Mesenchymal stem cell (in vitro differentiated cells and primary cell): Measurements from ENCODE around the gene SLC47A1.

Experiments used
- DNase-seq: peaks from one replicate; pipeline ENCODE4 v3.0.0-alpha.2; 2013
- H2AFZ ChIP-seq: one replicate; pipeline ENCODE4 v1.6.1; 2013; ENCODE audit warnings: low read depth, mild to moderate bottlenecking, control low read depth, inconsistent platforms, low read length, moderate library complexity
- H2AK5ac ChIP-seq: 2 replicates; pipeline ENCODE4 v1.6.1; 2013; ENCODE audit warnings: low read length, moderate library complexity, mild to moderate bottlenecking, inconsistent platforms; ENCODE audit not compliant: severe bottlenecking
- H2BK120ac ChIP-seq: one replicate; pipeline ENCODE4 v1.6.1; 2013; ENCODE audit warnings: low read depth, mild to moderate bottlenecking, inconsistent platforms, low read length, moderate library complexity
- H2BK12ac ChIP-seq, 2 experiments: one replicate each; pipeline ENCODE4 v1.6.1; 2013; ENCODE audit warnings: inconsistent platforms in 2 of 2, low read length in 2 of 2, mild to moderate bottlenecking in 2 of 2, moderate library complexity in 2 of 2, control low read depth in 1 of 2
- H2BK15ac ChIP-seq: one replicate; pipeline ENCODE4 v1.6.1; 2013; ENCODE audit warnings: mild to moderate bottlenecking, low read depth, inconsistent platforms; ENCODE audit not compliant: poor library complexity, severe bottlenecking
- H2BK5ac ChIP-seq: 2 replicates; pipeline ENCODE4 v1.6.1; 2013; ENCODE audit warnings: low read depth, mild to moderate bottlenecking, low read length, control low read depth, inconsistent platforms; ENCODE audit not compliant: poor library complexity, severe bottlenecking
- H3K14ac ChIP-seq, 2 experiments: one replicate each; pipeline ENCODE4 v1.6.1; 2013; ENCODE audit warnings: inconsistent platforms in 2 of 2, low read length in 2 of 2, control low read depth in 1 of 2, mild to moderate bottlenecking in 1 of 2, moderate library complexity in 1 of 2
- H3K18ac ChIP-seq, 2 experiments: one replicate each; pipeline ENCODE4 v1.6.1; 2013; ENCODE audit warnings: inconsistent platforms in 2 of 2, low read length in 2 of 2, control low read depth in 1 of 2, low read depth in 1 of 2, mild to moderate bottlenecking in 1 of 2
- H3K23ac ChIP-seq, 2 experiments: one replicate each; pipeline ENCODE4 v1.6.1; 2013; ENCODE audit warnings: inconsistent platforms in 2 of 2, low read length in 2 of 2, mild to moderate bottlenecking in 2 of 2, moderate library complexity in 2 of 2, control low read depth in 1 of 2
- H3K27ac ChIP-seq: 2 replicates; pipeline ENCODE4 v1.5.1; 2013; ENCODE audit warnings: mild to moderate bottlenecking, moderate library complexity, low read length, control low read depth, inconsistent platforms; ENCODE audit not compliant: poor library complexity, severe bottlenecking
- H3K27me3 ChIP-seq, 2 experiments: 2 replicates each; pipeline versions ENCODE4 v1.6.1 to v1.7.0; 2013; ENCODE audit warnings: low read length in 2 of 2, mild to moderate bottlenecking in 2 of 2, moderate library complexity in 2 of 2, control low read depth in 1 of 2, inconsistent platforms in 1 of 2; ENCODE audit not compliant: control insufficient read depth in 1 of 2, insufficient read depth in 1 of 2
- H3K36me3 ChIP-seq, 2 experiments: 2 replicates each; pipeline versions ENCODE4 v1.6.1 to v1.7.0; 2013; ENCODE audit warnings: low read length in 2 of 2, control low read depth in 1 of 2, inconsistent platforms in 1 of 2, low read depth in 1 of 2, mild to moderate bottlenecking in 1 of 2; ENCODE audit not compliant: insufficient read depth in 2 of 2, control insufficient read depth in 1 of 2
- H3K4ac ChIP-seq, 2 experiments: one replicate each; pipeline ENCODE4 v1.6.1; 2013; ENCODE audit warnings: inconsistent platforms in 2 of 2, low read length in 2 of 2, mild to moderate bottlenecking in 2 of 2, moderate library complexity in 2 of 2, control low read depth in 1 of 2, low read depth in 1 of 2
- H3K4me1 ChIP-seq: 2 replicates; pipeline ENCODE4 v1.6.1; 2013; ENCODE audit warnings: low read depth, low read length, control low read depth; ENCODE audit not compliant: control insufficient read depth, insufficient read depth
- H3K4me2 ChIP-seq: 2 replicates; pipeline ENCODE4 v1.6.1; 2013; ENCODE audit warnings: low read length, mild to moderate bottlenecking, inconsistent platforms; ENCODE audit not compliant: poor library complexity, severe bottlenecking
- H3K4me3 ChIP-seq, 2 experiments: 2 replicates each; pipeline versions ENCODE4 v1.5.1 to v1.7.0; 2013; ENCODE audit warnings: low read length in 2 of 2, mild to moderate bottlenecking in 2 of 2, control low read depth in 1 of 2, low read depth in 1 of 2; ENCODE audit not compliant: insufficient read depth in 1 of 2
- H3K79me1 ChIP-seq: replicated peaks from 2 replicates; pipeline ENCODE4 v1.6.1; 2013; ENCODE audit warnings: mild to moderate bottlenecking, control low read depth, low read length, inconsistent platforms; ENCODE audit not compliant: poor library complexity, severe bottlenecking
- H3K9ac ChIP-seq: 2 replicates; pipeline ENCODE4 v1.7.0; 2013; ENCODE audit warnings: mild to moderate bottlenecking, low read length, moderate library complexity
- H3K9me3 ChIP-seq: 2 replicates; pipeline ENCODE4 v1.7.0; 2013; ENCODE audit warnings: mild to moderate bottlenecking, low read length; ENCODE audit not compliant: control insufficient read depth
- H4K8ac ChIP-seq: one replicate; pipeline ENCODE4 v1.6.1; 2013; ENCODE audit warnings: inconsistent platforms, mild to moderate bottlenecking, low read length, moderate library complexity
- H4K91ac ChIP-seq: one replicate; pipeline ENCODE4 v1.6.1; 2013; ENCODE audit warnings: mild to moderate bottlenecking, low read length, inconsistent platforms
- WGBS: methylation state at CpG from one replicate; pipeline ENCODE4 v1.1.7; 2013; ENCODE audit warnings: mixed read lengths; 5-methylcytosine and 5-hydroxymethylcytosine counted together

The SLC47A1 gene

DNA sequence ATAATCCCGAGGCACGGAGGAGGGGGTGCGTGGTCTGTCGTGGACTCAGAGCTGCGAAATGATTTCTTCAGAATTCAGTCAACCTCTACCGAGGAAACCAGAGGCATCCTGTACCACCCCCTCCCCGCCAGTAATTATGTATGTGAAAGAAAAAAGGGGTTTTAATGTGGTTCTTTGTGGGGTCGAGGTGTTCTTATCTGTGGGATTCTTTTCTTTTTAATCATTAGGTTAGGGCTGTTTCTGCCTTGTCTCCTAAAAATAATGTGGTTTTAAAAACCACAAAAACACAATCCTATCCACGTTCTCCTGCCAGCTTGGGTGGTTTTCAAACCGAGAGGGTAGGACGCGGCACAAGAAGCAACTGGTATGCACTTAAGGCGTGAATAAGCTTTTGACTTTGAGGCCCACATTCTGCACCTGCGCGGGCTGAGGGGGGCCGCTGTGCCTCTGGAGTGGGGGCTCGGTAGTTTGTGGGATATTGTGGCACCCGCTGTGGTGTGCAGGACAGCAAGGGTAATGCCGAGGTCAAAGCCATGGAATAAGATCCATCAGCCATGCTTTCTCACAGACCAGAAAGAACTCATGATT lies 1.0 kb downstream of the SLC47A1 start:
- peaks cover 29 to 68% of the 10 kb centered on the region in 2 experiments for H3K27me3 ChIP-seq
- peak overlapping the region; percentile 53 for H3K9ac ChIP-seq
- H3K4me2 ChIP-seq: peak overlapping the region; percentile 66
- H2AK5ac ChIP-seq: no peak overlapping the region
- 60% methylated on average over 13 of the region's 19 CpGs for WGBS
- H3K36me3 ChIP-seq: no peaks in the 10 kb centered on the region
- H4K8ac ChIP-seq: no peak overlapping the region
- H3K9me3 ChIP-seq: no peaks in the 10 kb centered on the region
- H2BK12ac ChIP-seq: no peak overlapping the region
- no peak overlapping the region for H2BK5ac ChIP-seq
- no peak overlapping the region for H2BK120ac ChIP-seq
- no peaks in the 10 kb centered on the region for H3K79me1 ChIP-seq
- no peak overlapping the region for H3K14ac ChIP-seq
- no peak overlapping the region for H3K18ac ChIP-seq
- H3K4me3 ChIP-seq: peak overlapping the region in 1 of 2 experiments; percentile 76
- H4K91ac ChIP-seq: no peak overlapping the region
- H3K4ac ChIP-seq: no peak overlapping the region
- DNase-seq: no peak
- H2BK15ac ChIP-seq: no peak overlapping the region
- H3K27ac ChIP-seq: no peak overlapping the region
- H3K23ac ChIP-seq: no peak overlapping the region
- H2AFZ ChIP-seq: no peak overlapping the region
- H3K4me1 ChIP-seq: peaks cover 15% of the 10 kb centered on the region

DNA sequence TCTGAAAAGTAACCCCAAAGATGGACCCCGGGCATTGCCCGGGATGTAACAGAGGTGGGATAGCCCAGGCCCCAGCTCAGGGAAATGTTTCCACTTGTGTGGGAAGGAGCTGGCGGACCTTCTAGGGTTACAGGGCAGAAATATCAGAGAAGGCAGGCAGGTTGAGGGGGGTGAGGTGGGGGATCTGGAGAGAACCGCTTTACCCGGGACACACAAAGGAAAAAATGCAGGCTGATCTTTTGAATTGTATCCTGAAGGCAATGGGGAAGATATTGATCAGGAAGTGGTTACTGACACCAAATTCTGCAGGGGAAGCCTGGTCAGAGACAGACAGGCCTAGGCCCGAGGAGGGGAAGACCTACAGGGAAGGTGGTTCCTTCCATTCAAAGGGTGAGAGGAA lies 3.5 kb downstream of the SLC47A1 start:
- H3K27ac ChIP-seq: no peak overlapping the region
- H2AFZ ChIP-seq: no peak overlapping the region
- no peak overlapping the region for H3K14ac ChIP-seq
- no peak overlapping the region for H3K4ac ChIP-seq
- H2BK120ac ChIP-seq: no peak overlapping the region
- H3K27me3 ChIP-seq: peaks cover 29 to 76% of the 10 kb centered on the region in 2 experiments
- H3K9ac ChIP-seq: no peak overlapping the region
- H3K18ac ChIP-seq: no peak overlapping the region
- no peak overlapping the region for H2AK5ac ChIP-seq
- H4K8ac ChIP-seq: no peak overlapping the region
- no peak overlapping the region for H2BK5ac ChIP-seq
- 77% methylated on average over 6 of the region's 6 CpGs for WGBS
- H4K91ac ChIP-seq: no peak overlapping the region
- no peak overlapping the region for H2BK15ac ChIP-seq
- no peaks in the 10 kb centered on the region for H3K36me3 ChIP-seq
- H3K4me3 ChIP-seq: no peak overlapping the region
- no peak for DNase-seq
- H3K23ac ChIP-seq: no peak overlapping the region
- peaks cover 15% of the 10 kb centered on the region for H3K4me1 ChIP-seq
- H3K79me1 ChIP-seq: no peaks in the 10 kb centered on the region
- no peak overlapping the region for H2BK12ac ChIP-seq
- H3K4me2 ChIP-seq: no peak overlapping the region
- H3K9me3 ChIP-seq: no peaks in the 10 kb centered on the region

DNA sequence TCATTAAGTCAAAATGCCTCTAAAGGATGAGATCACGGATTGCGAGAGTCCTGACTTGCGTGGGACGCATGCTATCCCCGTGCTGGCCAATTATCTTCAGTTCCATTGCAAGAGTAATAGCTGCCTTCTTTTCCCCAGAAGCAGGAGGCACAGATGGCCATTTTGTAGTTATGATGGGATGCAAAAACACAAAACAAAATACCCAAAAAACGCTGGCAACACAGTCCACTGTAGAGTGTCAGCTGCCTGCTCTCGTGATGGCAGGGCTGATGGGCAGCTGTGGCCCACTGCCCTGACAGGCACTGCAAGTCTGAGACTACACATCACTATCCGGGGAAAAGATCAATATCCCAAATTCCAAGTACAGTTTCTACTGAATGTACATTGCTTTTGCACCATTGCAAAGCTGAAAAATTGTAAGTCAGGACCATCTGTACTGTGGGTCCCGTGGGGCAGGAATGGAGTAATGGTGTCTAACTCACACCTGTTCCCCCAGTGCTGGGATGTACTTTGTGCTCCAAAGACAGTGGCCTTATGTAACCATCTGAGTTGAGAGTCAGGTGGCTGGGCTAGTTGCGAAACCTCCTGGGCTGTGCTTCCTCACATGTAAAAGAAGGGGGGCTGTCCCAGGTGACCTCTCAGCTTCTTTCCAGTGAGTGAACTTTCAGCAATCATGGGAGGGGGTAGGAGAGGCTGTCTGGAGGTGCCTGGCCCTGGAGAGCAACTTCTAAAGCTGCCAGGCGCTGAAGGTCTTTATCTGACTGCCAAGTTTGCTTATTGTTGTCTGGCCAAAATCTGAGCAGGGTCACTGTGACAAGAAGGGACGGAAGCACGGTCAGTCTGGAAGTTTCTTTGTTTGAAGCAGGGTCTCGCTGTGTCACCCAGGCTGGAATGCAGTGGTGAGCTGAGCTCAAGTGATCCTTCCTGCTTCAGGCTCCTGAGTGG lies 4.7 kb downstream of the SLC47A1 start:
- H3K9me3 ChIP-seq: no peaks in the 10 kb centered on the region
- H3K4me1 ChIP-seq: peaks cover 11% of the 10 kb centered on the region
- H3K27me3 ChIP-seq: peaks cover 24 to 63% of the 10 kb centered on the region in 2 experiments
- no peak overlapping the region for H3K18ac ChIP-seq
- no peaks in the 10 kb centered on the region for H3K79me1 ChIP-seq
- H3K36me3 ChIP-seq: no peaks in the 10 kb centered on the region
- no peak overlapping the region for H2BK120ac ChIP-seq
- no peak overlapping the region for H2BK12ac ChIP-seq
- no peak overlapping the region for H3K14ac ChIP-seq
- no peak overlapping the region for H3K4ac ChIP-seq
- H2BK5ac ChIP-seq: no peak overlapping the region
- H3K23ac ChIP-seq: no peak overlapping the region
- no peak overlapping the region for H3K27ac ChIP-seq
- no peak for DNase-seq
- H2BK15ac ChIP-seq: no peak overlapping the region
- no peak overlapping the region for H2AFZ ChIP-seq
- H3K4me3 ChIP-seq: no peak overlapping the region
- no peak overlapping the region for H2AK5ac ChIP-seq
- 86% methylated on average over 13 of the region's 14 CpGs for WGBS
- no peak overlapping the region for H3K4me2 ChIP-seq
- H4K91ac ChIP-seq: no peak overlapping the region
- no peak overlapping the region for H4K8ac ChIP-seq
- no peak overlapping the region for H3K9ac ChIP-seq

DNA sequence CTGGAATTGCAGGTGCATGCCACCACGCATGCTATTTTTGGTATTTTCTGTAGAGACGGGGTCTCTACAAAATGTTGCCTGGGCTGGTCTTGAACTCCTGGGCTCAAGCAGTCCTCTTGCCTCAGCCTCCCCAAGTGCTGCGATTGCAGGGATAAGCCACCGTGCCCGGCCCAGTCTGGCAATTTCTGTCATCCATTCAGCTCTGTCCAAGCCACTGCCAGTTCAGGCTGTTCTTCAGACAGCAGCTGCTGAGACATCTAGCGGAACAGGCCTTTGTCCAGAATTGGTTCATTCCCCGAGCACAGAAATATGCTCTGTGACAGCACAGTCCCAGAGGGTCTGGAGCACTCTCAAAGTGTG lies 5.4 kb downstream of the SLC47A1 start:
- no peak overlapping the region for H3K4me2 ChIP-seq
- H3K27ac ChIP-seq: no peak overlapping the region
- no peak overlapping the region for H3K23ac ChIP-seq
- no peaks in the 10 kb centered on the region for H3K9me3 ChIP-seq
- no peak for DNase-seq
- no peak overlapping the region for H4K91ac ChIP-seq
- WGBS: 90% methylated on average over 7 of the region's 7 CpGs
- no peak overlapping the region for H2AFZ ChIP-seq
- no peak overlapping the region for H3K18ac ChIP-seq
- H3K14ac ChIP-seq: no peak overlapping the region
- H3K4ac ChIP-seq: no peak overlapping the region
- no peak overlapping the region for H3K9ac ChIP-seq
- H3K27me3 ChIP-seq: peaks cover 24 to 62% of the 10 kb centered on the region in 2 experiments
- no peak overlapping the region for H2BK5ac ChIP-seq
- no peak overlapping the region for H2BK120ac ChIP-seq
- H3K4me3 ChIP-seq: no peak overlapping the region
- H3K4me1 ChIP-seq: peaks cover 6% of the 10 kb centered on the region
- H2AK5ac ChIP-seq: no peak overlapping the region
- no peak overlapping the region for H2BK12ac ChIP-seq
- no peaks in the 10 kb centered on the region for H3K36me3 ChIP-seq
- H3K79me1 ChIP-seq: no peaks in the 10 kb centered on the region
- H4K8ac ChIP-seq: no peak overlapping the region
- H2BK15ac ChIP-seq: no peak overlapping the region
